Measurements from ENCODE around the gene KCNG4. TPM values are rescaled to one million over a fixed set of nuclear protein-coding genes. Genes with fewer than 3 reads are reported as not detected.

KCNG4 gene
- total RNA-seq, 2 donors from 2014 or later, result not detected

- Histone ChIP-seq H3K27ac (no peak overlapping the region), H3K27me3 (replicated peaks; ENCODE audit: insufficient read depth) (no peaks in the 10 kb centered on the region), H3K4me3 (no peak overlapping the region), H3K36me3 (no peaks in the 10 kb centered on the region), H3K9me3 (no peaks in the 10 kb centered on the region), H3K4me1 (ENCODE audit: control insufficient read depth in 1 of 2, low read depth in 2 of 2) (peaks cover 12 to 18% of the 10 kb centered on the region in 2 donors)
- ATAC-seq (ENCODE audit: insufficient number of reproducible peaks, low FRiP score, low read depth) (no peak), DNase-seq (ENCODE audit: low spot score) (no peak)
- no peak for TF ChIP-seq CTCF (IDR thresholded peaks at IDR 0.05)
Measured at GRCh38 chr16:84232060-84232459, 7.8 kb downstream of the KCNG4 start.

- Histone ChIP-seq H3K9me3 (no peaks in the 10 kb centered on the region), H3K27me3 (replicated peaks; ENCODE audit: insufficient read depth) (no peaks in the 10 kb centered on the region), H3K27ac (peak overlapping the region in 1 of 2 donors; percentile 57), H3K4me3 (no peak overlapping the region), H3K4me1 (ENCODE audit: control insufficient read depth in 1 of 2, low read depth in 2 of 2) (peaks cover 12 to 18% of the 10 kb centered on the region in 2 donors), H3K36me3 (no peaks in the 10 kb centered on the region)
- DNase-seq (ENCODE audit: low spot score) (no peak), ATAC-seq (ENCODE audit: insufficient number of reproducible peaks, low FRiP score, low read depth) (no peak)
- TF ChIP-seq CTCF (IDR thresholded peaks at IDR 0.05), result no peak
Measured at GRCh38 chr16:84229471-84229870, 10.3 kb downstream of the KCNG4 start.

- peak; percentile 87 for ATAC-seq (ENCODE audit: insufficient number of reproducible peaks, low FRiP score, low read depth)
- peak overlapping the region; percentile 55 for H3K4me3 ChIP-seq
- peak; percentile 72 for DNase-seq (ENCODE audit: low spot score)
- H3K36me3 ChIP-seq, result no peaks in the 10 kb centered on the region
- peak overlapping the region; percentile 57 to 66 for H3K27ac ChIP-seq
- no peak for TF ChIP-seq CTCF (IDR thresholded peaks at IDR 0.05)
- H3K9me3 ChIP-seq, result no peaks in the 10 kb centered on the region
- no peaks in the 10 kb centered on the region for H3K27me3 ChIP-seq (replicated peaks; ENCODE audit: insufficient read depth)
- peaks cover 12 to 18% of the 10 kb centered on the region in 2 donors for H3K4me1 ChIP-seq (ENCODE audit: control insufficient read depth in 1 of 2, low read depth in 2 of 2)
Measured at GRCh38 chr16:84228256-84228838, 11.5 kb downstream of the KCNG4 start.

- no peaks in the 10 kb centered on the region for H3K27me3 ChIP-seq (replicated peaks; ENCODE audit: insufficient read depth)
- ATAC-seq (ENCODE audit: insufficient number of reproducible peaks, low FRiP score, low read depth), result no peak
- H3K9me3 ChIP-seq, result no peaks in the 10 kb centered on the region
- no peak for TF ChIP-seq CTCF (IDR thresholded peaks at IDR 0.05)
- H3K27ac ChIP-seq, result no peak overlapping the region
- H3K4me3 ChIP-seq, result no peak overlapping the region
- peaks cover 12 to 18% of the 10 kb centered on the region in 2 donors for H3K4me1 ChIP-seq (ENCODE audit: control insufficient read depth in 1 of 2, low read depth in 2 of 2)
- no peaks in the 10 kb centered on the region for H3K36me3 ChIP-seq
- DNase-seq (ENCODE audit: low spot score), result no peak
Measured at GRCh38 chr16:84227548-84227947, 12.3 kb downstream of the KCNG4 start.

- no peak for TF ChIP-seq CTCF (IDR thresholded peaks at IDR 0.05)
- Histone ChIP-seq H3K4me1 (ENCODE audit: control insufficient read depth in 1 of 2, low read depth in 2 of 2) (peaks cover 12 to 18% of the 10 kb centered on the region in 2 donors), H3K9me3 (no peaks in the 10 kb centered on the region), H3K27me3 (replicated peaks; ENCODE audit: insufficient read depth) (no peaks in the 10 kb centered on the region), H3K27ac (no peak overlapping the region), H3K4me3 (no peak overlapping the region), H3K36me3 (no peaks in the 10 kb centered on the region)
- ATAC-seq (ENCODE audit: insufficient number of reproducible peaks, low FRiP score, low read depth), result no peak
- no peak for DNase-seq (ENCODE audit: low spot score)
Measured at GRCh38 chr16:84226026-84226425, 13.8 kb downstream of the KCNG4 start.
